Adrenal gland (tissue), 5 donors: ENCODE measurements around the gene CAB39.

Experiments
- POLR2A ChIP-seq, 2 donors: fragments of 450-650 bp; IDR thresholded peaks; one replicate each; pipeline ENCODE4 v1.6.1; 2017; ENCODE audit warnings: antibody characterized with exemption in 2 of 2, mild to moderate bottlenecking in 2 of 2, moderate library complexity in 1 of 2
- TF ChIP-seq, protein P1 (sequence below), 6 experiments: fragments of 450-650 bp in 4 of 6; fragments of 200-600 bp in 2 of 6; sonication (generic) in 1 of 6; IDR thresholded peaks; 1 replicate in 5 of 6; 2 replicates in 1 of 6; pipeline versions ENCODE4 v1.5.1 to v1.8.0; 2016 to 2021; ENCODE audit warnings: antibody characterized with exemption in 6 of 6, mild to moderate bottlenecking in 2 of 6, moderate library complexity in 1 of 6
- donor health status: DM: no; HTN: no; CAD: no.

DNA sequence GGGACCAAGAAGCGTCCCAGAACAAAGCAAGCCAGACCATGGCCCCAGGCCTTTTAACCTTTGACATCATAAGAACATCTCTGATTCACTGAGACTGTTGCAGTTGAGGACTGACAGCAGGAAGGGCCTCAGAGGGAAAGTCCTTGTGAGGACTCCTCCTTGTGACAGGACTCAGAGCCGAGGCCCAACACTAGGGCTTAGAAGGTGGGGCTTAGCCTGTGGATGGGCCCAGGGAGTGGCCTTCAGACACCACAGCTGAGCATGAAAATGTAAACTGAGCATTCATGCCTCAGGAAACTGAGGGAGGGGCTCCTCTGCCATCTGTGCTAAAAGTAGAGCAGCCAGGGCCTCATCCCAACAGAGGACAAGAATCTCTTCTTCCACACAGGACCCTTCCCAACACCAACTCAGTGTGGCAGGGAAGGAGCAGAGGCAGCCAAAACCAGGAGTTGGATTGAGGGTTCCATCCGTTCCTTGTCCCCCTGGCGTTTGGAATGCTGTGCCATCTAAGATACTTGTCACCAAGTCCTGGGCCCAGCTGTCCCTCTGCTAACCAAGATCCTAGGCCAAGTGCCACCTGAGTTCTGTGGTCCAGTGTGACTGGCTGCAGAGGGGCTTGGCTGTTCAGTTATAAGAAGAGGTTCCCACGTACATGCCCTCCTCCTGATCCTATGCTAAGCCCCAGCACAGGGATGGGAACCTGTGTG is 37.5 kb upstream of the CAB39 start:
- TF ChIP-seq, protein P1, sequence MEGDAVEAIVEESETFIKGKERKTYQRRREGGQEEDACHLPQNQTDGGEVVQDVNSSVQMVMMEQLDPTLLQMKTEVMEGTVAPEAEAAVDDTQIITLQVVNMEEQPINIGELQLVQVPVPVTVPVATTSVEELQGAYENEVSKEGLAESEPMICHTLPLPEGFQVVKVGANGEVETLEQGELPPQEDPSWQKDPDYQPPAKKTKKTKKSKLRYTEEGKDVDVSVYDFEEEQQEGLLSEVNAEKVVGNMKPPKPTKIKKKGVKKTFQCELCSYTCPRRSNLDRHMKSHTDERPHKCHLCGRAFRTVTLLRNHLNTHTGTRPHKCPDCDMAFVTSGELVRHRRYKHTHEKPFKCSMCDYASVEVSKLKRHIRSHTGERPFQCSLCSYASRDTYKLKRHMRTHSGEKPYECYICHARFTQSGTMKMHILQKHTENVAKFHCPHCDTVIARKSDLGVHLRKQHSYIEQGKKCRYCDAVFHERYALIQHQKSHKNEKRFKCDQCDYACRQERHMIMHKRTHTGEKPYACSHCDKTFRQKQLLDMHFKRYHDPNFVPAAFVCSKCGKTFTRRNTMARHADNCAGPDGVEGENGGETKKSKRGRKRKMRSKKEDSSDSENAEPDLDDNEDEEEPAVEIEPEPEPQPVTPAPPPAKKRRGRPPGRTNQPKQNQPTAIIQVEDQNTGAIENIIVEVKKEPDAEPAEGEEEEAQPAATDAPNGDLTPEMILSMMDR (IDR thresholded peaks at IDR 0.05), result no peak
- TF ChIP-seq POLR2A (IDR thresholded peaks at IDR 0.05), result no peak
